ENCODE data around the gene SEMA3A. TPM values are rescaled to one million over a fixed set of nuclear protein-coding genes. Genes with fewer than 3 reads are reported as not detected.

The SEMA3A gene
- total and polyA plus RNA-seq, 4 donors, result 11.7 to 32.0 (median 24.1) TPM

- Histone ChIP-seq H3K4me3 (ENCODE audit: low read depth, low read length) (no peak overlapping the region), H3K27ac (ENCODE audit: low read depth, low read length) (no peak overlapping the region), H3K27me3 (ENCODE audit: control insufficient read depth, insufficient read depth, low read length) (no peaks in the 10 kb centered on the region), H3K9me3 (ENCODE audit: control insufficient read depth, insufficient read depth, low read length) (no peaks in the 10 kb centered on the region), H3K36me3 (ENCODE audit: control insufficient read depth, insufficient read depth, low read length) (no peaks in the 10 kb centered on the region), H3K4me1 (ENCODE audit: control insufficient read depth, insufficient read depth, low read length) (no peaks in the 10 kb centered on the region)
- WGBS (ENCODE audit: insufficient coverage), result 40% methylated on average over 1 of the region's 3 CpGs
- DNase-seq (ENCODE audit: low read depth in 4 of 6, low spot score in 6 of 6), result no peak
Observed at GRCh38 chr7:84204655-84205054, 10.1 kb upstream of the SEMA3A start.

- H3K36me3 ChIP-seq (ENCODE audit: control insufficient read depth, insufficient read depth, low read length), result no peaks in the 10 kb centered on the region
- DNase-seq (ENCODE audit: low read depth in 4 of 6, low spot score in 6 of 6), result no peak
- no peaks in the 10 kb centered on the region for H3K4me1 ChIP-seq (ENCODE audit: control insufficient read depth, insufficient read depth, low read length)
- no peaks in the 10 kb centered on the region for H3K9me3 ChIP-seq (ENCODE audit: control insufficient read depth, insufficient read depth, low read length)
- no peaks in the 10 kb centered on the region for H3K27me3 ChIP-seq (ENCODE audit: control insufficient read depth, insufficient read depth, low read length)
- no CpG with 5 or more reads among the region's 1 CpG for WGBS (ENCODE audit: insufficient coverage)
- H3K4me3 ChIP-seq (ENCODE audit: low read depth, low read length), result no peak overlapping the region
- no peak overlapping the region for H3K27ac ChIP-seq (ENCODE audit: low read depth, low read length)
Observed at GRCh38 chr7:84202855-84203254, 8.3 kb upstream of the SEMA3A start.

GRCh38 chr7:84200859-84201258, 6.3 kb upstream of the SEMA3A start:
- no peaks in the 10 kb centered on the region for H3K36me3 ChIP-seq (ENCODE audit: control insufficient read depth, insufficient read depth, low read length)
- H3K27me3 ChIP-seq (ENCODE audit: control insufficient read depth, insufficient read depth, low read length), result no peaks in the 10 kb centered on the region
- DNase-seq (ENCODE audit: low read depth in 4 of 6, low spot score in 6 of 6), result peak in 2 of 6 donors; percentile 26 to 46
- WGBS (ENCODE audit: insufficient coverage), result no CpG with 5 or more reads among the region's 3 CpGs
- H3K27ac ChIP-seq (ENCODE audit: low read depth, low read length), result no peak overlapping the region
- H3K9me3 ChIP-seq (ENCODE audit: control insufficient read depth, insufficient read depth, low read length), result no peaks in the 10 kb centered on the region
- H3K4me1 ChIP-seq (ENCODE audit: control insufficient read depth, insufficient read depth, low read length), result no peaks in the 10 kb centered on the region
- no peak overlapping the region for H3K4me3 ChIP-seq (ENCODE audit: low read depth, low read length)

GRCh38 chr7:84199216-84199615, 4.6 kb upstream of the SEMA3A start:
- WGBS (ENCODE audit: insufficient coverage), result no CpG with 5 or more reads among the region's 2 CpGs
- no peak overlapping the region for H3K4me3 ChIP-seq (ENCODE audit: low read depth, low read length)
- H3K27ac ChIP-seq (ENCODE audit: low read depth, low read length), result no peak overlapping the region
- no peaks in the 10 kb centered on the region for H3K36me3 ChIP-seq (ENCODE audit: control insufficient read depth, insufficient read depth, low read length)
- no peaks in the 10 kb centered on the region for H3K9me3 ChIP-seq (ENCODE audit: control insufficient read depth, insufficient read depth, low read length)
- DNase-seq (ENCODE audit: low read depth in 4 of 6, low spot score in 6 of 6), result no peak
- H3K27me3 ChIP-seq (ENCODE audit: control insufficient read depth, insufficient read depth, low read length), result no peaks in the 10 kb centered on the region
- H3K4me1 ChIP-seq (ENCODE audit: control insufficient read depth, insufficient read depth, low read length), result no peaks in the 10 kb centered on the region

GRCh38 chr7:84196084-84196503, 1.5 kb upstream of the SEMA3A start:
- peak overlapping the region; percentile 48 for H3K4me3 ChIP-seq (ENCODE audit: low read depth, low read length)
- H3K36me3 ChIP-seq (ENCODE audit: control insufficient read depth, insufficient read depth, low read length), result no peaks in the 10 kb centered on the region
- no peaks in the 10 kb centered on the region for H3K27me3 ChIP-seq (ENCODE audit: control insufficient read depth, insufficient read depth, low read length)
- peak overlapping the region; percentile 68 for H3K27ac ChIP-seq (ENCODE audit: low read depth, low read length)
- DNase-seq (ENCODE audit: low read depth in 4 of 6, low spot score in 6 of 6), result peak in 2 of 6 donors; percentile 66 to 74
- H3K9me3 ChIP-seq (ENCODE audit: control insufficient read depth, insufficient read depth, low read length), result no peaks in the 10 kb centered on the region
- no peaks in the 10 kb centered on the region for H3K4me1 ChIP-seq (ENCODE audit: control insufficient read depth, insufficient read depth, low read length)
- WGBS (ENCODE audit: insufficient coverage), result no CpG with 5 or more reads among the region's 4 CpGs

GRCh38 chr7:84195295-84196060, 889 bp upstream of the SEMA3A start:
- no CpG with 5 or more reads among the region's 6 CpGs for WGBS (ENCODE audit: insufficient coverage)
- H3K4me3 ChIP-seq (ENCODE audit: low read depth, low read length), result peak overlapping the region; percentile 72
- no peaks in the 10 kb centered on the region for H3K36me3 ChIP-seq (ENCODE audit: control insufficient read depth, insufficient read depth, low read length)
- H3K9me3 ChIP-seq (ENCODE audit: control insufficient read depth, insufficient read depth, low read length), result no peaks in the 10 kb centered on the region
- no peaks in the 10 kb centered on the region for H3K27me3 ChIP-seq (ENCODE audit: control insufficient read depth, insufficient read depth, low read length)
- H3K4me1 ChIP-seq (ENCODE audit: control insufficient read depth, insufficient read depth, low read length), result no peaks in the 10 kb centered on the region
- DNase-seq (ENCODE audit: low read depth in 4 of 6, low spot score in 6 of 6), result no peak
- H3K27ac ChIP-seq (ENCODE audit: low read depth, low read length), result peak overlapping the region; percentile 68

GRCh38 chr7:84193747-84194146, 842 bp downstream of the SEMA3A start:
- no peaks in the 10 kb centered on the region for H3K4me1 ChIP-seq (ENCODE audit: control insufficient read depth, insufficient read depth, low read length)
- no CpG with 5 or more reads among the region's 1 CpG for WGBS (ENCODE audit: insufficient coverage)
- peak in 2 of 6 donors; percentile 50 to 76 for DNase-seq (ENCODE audit: low read depth in 4 of 6, low spot score in 6 of 6)
- H3K27me3 ChIP-seq (ENCODE audit: control insufficient read depth, insufficient read depth, low read length), result no peaks in the 10 kb centered on the region
- no peak overlapping the region for H3K27ac ChIP-seq (ENCODE audit: low read depth, low read length)
- H3K36me3 ChIP-seq (ENCODE audit: control insufficient read depth, insufficient read depth, low read length), result no peaks in the 10 kb centered on the region
- no peaks in the 10 kb centered on the region for H3K9me3 ChIP-seq (ENCODE audit: control insufficient read depth, insufficient read depth, low read length)
- peak overlapping the region; percentile 72 for H3K4me3 ChIP-seq (ENCODE audit: low read depth, low read length)

- DNase-seq (ENCODE audit: low read depth in 4 of 6, low spot score in 6 of 6), result peak in 1 of 6 donors; percentile 56
- peak overlapping the region; percentile 19 for H3K27ac ChIP-seq (ENCODE audit: low read depth, low read length)
Observed at GRCh38 chr7:84191842-84192241, 2.7 kb downstream of the SEMA3A start.

GRCh38 chr7:84191261-84191660, 3.3 kb downstream of the SEMA3A start:
- peak in 1 of 6 donors; percentile 14 for DNase-seq (ENCODE audit: low read depth in 4 of 6, low spot score in 6 of 6)
- no peaks in the 10 kb centered on the region for H3K4me1 ChIP-seq (ENCODE audit: control insufficient read depth, insufficient read depth, low read length)
- H3K9me3 ChIP-seq (ENCODE audit: control insufficient read depth, insufficient read depth, low read length), result no peaks in the 10 kb centered on the region
- H3K4me3 ChIP-seq (ENCODE audit: low read depth, low read length), result no peak overlapping the region
- H3K36me3 ChIP-seq (ENCODE audit: control insufficient read depth, insufficient read depth, low read length), result no peaks in the 10 kb centered on the region
- H3K27ac ChIP-seq (ENCODE audit: low read depth, low read length), result peak overlapping the region; percentile 19
- no peaks in the 10 kb centered on the region for H3K27me3 ChIP-seq (ENCODE audit: control insufficient read depth, insufficient read depth, low read length)

More at GRCh38 chr7:84191842-84192241, 2.7 kb downstream of the SEMA3A start:
- Histone ChIP-seq H3K4me3 (ENCODE audit: low read depth, low read length) (peak overlapping the region; percentile 26), H3K9me3 (ENCODE audit: control insufficient read depth, insufficient read depth, low read length) (no peaks in the 10 kb centered on the region), H3K4me1 (ENCODE audit: control insufficient read depth, insufficient read depth, low read length) (no peaks in the 10 kb centered on the region), H3K27me3 (ENCODE audit: control insufficient read depth, insufficient read depth, low read length) (no peaks in the 10 kb centered on the region), H3K36me3 (ENCODE audit: control insufficient read depth, insufficient read depth, low read length) (no peaks in the 10 kb centered on the region)
- no CpG with 5 or more reads among the region's 1 CpG for WGBS (ENCODE audit: insufficient coverage)

GRCh38 chr7:84190016-84190705, 4.4 kb downstream of the SEMA3A start:
- DNase-seq (ENCODE audit: low read depth in 4 of 6, low spot score in 6 of 6), result peak in 1 of 6 donors; percentile 14
- no peak overlapping the region for H3K4me3 ChIP-seq (ENCODE audit: low read depth, low read length)
- no peaks in the 10 kb centered on the region for H3K4me1 ChIP-seq (ENCODE audit: control insufficient read depth, insufficient read depth, low read length)
- no CpG with 5 or more reads among the region's 1 CpG for WGBS (ENCODE audit: insufficient coverage)
- no peaks in the 10 kb centered on the region for H3K27me3 ChIP-seq (ENCODE audit: control insufficient read depth, insufficient read depth, low read length)
- no peak overlapping the region for H3K27ac ChIP-seq (ENCODE audit: low read depth, low read length)
- H3K9me3 ChIP-seq (ENCODE audit: control insufficient read depth, insufficient read depth, low read length), result no peaks in the 10 kb centered on the region
- H3K36me3 ChIP-seq (ENCODE audit: control insufficient read depth, insufficient read depth, low read length), result no peaks in the 10 kb centered on the region

Data from spinal cord (tissue), 10 donors.